DLD1 (cell line): ENCODE results near the gene ADCY2.
"Not testable (repeated sequence)": the region's sequence is repeated elsewhere in the genome, so short reads cannot be mapped to it uniquely, and the experiment has no call there.

Experiments
- in situ Hi-C: cut with HindIII; loops from 2 replicates; pipeline ENCODE4 v1.10.0; 2017; ENCODE audit warnings: low sequenced_read_pairs

ADCY2 gene

GRCh38 chr5:7394889-7395431 is 978 bp upstream of the ADCY2 start:
- in situ Hi-C loops = loop anchor here (10.0 kb wide), 1 partner anchor 130 kb away; no protein-coding TSS in a partner anchor

- in situ Hi-C loops = loop anchor here (10.0 kb wide), 1 partner anchor 131 kb away; no protein-coding TSS in a partner anchor
Measured at GRCh38 chr5:7395432-7395946, 449 bp upstream of the ADCY2 start.

DNA sequence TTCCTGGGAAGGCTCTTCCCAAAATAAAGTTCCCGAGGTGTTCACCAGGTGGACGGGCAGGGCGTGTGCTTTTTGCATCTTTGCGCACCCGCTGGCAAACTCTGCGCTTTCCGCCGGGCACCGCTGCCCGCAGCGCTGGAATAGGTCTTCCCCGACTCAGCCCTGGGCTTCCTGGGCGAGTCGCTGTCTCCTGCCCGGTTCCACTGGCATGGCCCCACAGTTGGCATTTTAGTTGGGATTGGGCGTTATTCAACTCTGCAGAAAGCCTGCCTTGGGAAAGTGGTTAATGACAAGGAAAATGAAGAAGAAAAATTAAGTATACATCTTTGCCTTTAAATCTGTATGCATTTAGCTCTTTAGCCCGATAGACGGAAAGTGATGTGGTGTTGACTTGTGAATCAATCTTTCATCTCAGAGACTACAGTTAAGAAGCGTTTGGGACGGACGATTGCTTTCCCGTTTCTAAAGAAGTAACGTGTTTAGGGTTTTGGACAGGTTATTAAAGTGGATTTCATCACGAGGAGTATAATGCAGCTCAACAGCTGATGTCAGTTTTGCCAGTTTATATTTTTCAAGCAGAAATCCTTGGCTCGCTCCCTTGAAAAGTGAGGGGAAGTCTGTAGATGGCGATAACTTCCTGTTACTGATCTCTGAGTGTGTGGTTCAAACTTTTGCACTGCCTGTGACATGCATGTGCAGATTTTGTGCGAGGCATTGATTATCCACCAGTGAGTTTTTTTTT is 946 bp downstream of the ADCY2 start:
- in situ Hi-C loops = loop anchor here (10.0 kb wide), 1 partner anchor 132 kb away; no protein-coding TSS in a partner anchor

DNA sequence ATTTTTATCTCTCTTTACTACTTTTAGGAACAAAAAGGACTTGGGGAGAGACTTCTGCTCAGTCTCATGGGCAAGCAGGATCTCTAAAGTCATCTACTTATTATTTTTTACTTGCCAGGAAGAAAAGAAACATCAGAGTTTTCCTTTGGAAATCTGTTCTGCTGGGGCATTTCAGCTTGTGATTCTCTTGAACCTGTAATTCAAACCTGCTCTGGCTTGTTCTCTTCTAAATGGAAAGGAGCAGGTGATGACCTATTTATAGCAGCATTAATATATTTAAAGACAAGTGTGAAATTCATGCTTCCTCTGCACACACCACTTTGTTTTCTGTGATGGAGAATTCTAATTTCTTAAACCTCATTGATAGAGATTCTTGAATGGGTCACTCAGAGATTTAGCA is 2.0 kb downstream of the ADCY2 start:
- in situ Hi-C loops = loop anchor here (10.0 kb wide), 1 partner anchor 133 kb away; no protein-coding TSS in a partner anchor

- in situ Hi-C loops = loop anchor here (10.0 kb wide), 1 partner anchor 134 kb away; no protein-coding TSS in a partner anchor
Measured at GRCh38 chr5:7398596-7399280, 2.8 kb downstream of the ADCY2 start.

DNA sequence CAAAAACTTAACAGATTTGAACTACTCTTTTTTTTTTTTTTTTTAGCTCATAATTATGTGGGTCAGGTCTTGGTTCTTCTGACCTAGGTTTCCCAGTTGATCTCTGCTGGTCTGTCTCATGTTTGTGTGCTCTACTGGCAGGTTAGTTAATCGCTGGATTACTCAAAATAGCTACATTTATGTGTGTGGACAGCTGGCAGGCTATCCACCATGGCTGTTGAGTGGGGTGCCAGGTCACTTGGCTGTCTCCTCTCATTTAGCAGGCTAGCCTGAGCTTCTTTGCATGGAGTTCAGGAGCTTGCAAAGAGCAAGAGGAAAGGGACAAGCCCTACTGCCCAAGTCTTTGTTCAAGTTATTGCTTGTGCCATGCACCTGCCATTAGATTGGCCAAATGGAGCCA is 9.3 kb downstream of the ADCY2 start:
- in situ Hi-C loops = no loop called here

DNA sequence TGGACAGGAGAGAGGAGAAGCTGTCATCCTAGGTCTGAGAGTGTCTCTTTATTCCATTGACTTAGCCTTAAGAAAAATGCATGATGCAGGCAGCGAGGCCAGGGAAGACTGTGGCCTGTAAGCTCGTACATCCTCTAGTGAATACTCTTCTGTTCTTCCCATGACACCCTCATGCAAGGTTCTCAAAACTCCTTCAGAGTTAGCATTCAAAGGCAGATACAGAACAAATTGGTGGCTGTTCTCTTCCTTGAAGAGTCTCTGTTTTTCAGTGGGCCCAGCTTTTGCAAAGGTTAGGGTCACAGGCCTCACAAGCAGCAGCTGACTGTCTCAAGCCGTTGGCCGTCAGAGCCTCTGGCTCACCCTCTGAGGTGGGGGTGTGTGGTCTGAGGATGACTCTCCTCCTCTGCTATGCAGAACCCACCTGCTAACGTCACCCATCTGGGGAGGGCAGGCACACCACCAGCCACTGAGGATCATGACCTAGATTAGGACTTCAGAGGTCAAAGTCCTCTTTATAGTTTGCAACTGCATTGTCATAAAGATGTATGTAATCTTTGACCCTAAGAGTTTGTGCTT is 15.1 kb downstream of the ADCY2 start:
- in situ Hi-C loops = no loop called here

DNA sequence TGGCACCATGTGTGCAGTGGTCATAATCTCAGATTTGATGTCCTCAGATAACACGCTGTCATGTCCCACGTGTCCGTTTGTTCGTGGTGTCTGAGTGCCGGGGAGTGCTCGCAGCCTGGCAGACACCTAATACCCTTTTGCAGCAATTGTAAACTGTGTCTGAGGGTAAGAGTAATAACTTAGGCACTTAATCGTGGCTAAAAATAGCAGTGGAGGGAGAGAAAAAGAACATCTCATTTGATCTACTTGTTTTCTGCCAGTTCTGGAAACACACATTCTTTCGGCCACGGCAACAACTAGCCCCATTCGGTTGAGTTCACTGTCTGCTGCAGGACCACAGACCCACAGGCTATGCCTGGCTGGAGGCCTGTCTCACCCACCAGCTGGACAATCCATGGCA is 16.5 kb downstream of the ADCY2 start:
- in situ Hi-C loops = no loop called here

- in situ Hi-C loops = no loop called here
Measured at GRCh38 chr5:7415123-7415522, 19.2 kb downstream of the ADCY2 start.

DNA sequence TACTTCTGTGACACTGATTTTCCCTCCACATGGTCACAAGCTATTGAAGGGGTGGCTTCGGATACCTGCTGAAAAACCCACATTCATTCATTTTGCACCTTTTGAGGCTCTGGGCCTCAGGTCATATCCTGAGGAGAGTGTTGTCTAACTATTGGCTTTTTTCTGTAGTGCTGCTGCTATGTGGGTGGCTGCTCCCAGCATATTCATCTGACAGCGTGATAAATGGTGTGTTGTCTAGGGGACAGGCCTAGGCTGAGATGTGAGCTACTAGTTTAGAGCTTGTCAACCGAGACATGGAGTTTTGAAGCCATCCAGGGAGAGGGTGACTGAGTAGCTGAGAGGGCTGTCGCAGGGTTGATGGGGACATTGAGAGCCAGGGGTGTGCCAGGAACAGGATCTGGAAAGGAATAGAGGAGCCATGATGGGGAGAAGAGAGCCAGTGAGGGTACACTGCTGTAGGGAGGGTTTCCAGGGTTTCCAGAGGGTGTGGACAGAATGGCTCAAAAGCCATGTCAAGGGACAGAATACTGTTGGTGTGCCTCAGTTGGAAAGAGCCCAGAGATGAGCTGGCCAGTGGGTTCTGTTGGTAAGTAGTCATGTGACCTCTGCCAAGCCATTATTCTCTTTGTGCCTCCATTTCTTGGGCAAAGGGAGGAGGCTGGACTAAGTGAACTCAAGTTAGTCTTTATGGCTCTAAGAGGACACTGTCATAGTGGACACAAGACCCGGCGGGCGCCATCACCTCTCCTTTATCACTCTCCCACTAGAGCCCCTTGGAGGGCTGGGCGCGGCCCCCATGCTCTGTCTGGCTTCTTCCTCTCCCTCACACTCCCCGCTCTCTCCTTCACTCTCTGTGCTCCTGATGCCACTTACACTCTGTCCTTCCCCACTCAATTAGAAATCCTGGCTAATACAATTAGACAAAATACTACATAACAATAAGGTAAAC is 19.9 kb downstream of the ADCY2 start:
- in situ Hi-C loops = no loop called here

DNA sequence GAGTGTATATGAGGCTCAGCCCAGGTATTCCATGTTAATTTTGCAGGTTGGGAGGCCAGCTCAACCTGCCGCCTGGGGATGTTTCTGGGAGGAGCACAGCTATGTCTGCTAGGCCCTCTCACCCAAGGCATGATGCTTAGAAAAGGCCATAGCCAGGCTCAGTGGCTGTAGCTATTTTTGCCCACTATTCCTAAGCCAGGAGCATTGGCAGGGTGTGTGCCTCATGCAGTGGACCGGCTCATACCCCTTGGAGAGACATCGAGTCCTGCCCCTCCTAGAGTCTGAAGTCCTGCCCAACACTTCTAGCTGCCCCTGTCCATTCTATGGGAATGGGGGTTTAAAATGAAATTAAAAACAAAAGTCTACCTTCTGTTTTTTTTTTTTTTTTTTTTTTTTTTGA is 22.3 kb downstream of the ADCY2 start:
- in situ Hi-C loops = no loop called here

GRCh38 chr5:7419367-7419766 is 23.4 kb downstream of the ADCY2 start:
- in situ Hi-C loops = no loop called here

DNA sequence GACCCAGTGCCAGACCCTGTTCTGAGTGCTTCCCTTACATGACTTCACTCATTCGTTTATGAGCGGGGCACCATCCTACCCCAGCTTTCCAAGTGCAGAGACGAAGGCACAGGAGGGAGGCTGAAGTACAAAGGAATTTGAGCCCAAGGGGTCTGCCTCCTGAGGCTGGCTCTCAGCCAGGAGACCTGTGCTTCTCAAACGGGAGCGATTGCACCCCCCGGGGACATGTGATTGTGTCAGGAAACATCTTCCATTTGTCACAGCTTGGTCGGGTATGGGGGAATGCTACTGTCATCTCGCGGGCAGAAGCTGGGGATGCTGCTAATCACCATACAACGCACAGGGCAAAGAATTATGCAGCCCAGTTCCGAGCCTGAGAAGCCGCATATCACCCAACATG is 23.9 kb downstream of the ADCY2 start:
- in situ Hi-C loops = no loop called here

DNA sequence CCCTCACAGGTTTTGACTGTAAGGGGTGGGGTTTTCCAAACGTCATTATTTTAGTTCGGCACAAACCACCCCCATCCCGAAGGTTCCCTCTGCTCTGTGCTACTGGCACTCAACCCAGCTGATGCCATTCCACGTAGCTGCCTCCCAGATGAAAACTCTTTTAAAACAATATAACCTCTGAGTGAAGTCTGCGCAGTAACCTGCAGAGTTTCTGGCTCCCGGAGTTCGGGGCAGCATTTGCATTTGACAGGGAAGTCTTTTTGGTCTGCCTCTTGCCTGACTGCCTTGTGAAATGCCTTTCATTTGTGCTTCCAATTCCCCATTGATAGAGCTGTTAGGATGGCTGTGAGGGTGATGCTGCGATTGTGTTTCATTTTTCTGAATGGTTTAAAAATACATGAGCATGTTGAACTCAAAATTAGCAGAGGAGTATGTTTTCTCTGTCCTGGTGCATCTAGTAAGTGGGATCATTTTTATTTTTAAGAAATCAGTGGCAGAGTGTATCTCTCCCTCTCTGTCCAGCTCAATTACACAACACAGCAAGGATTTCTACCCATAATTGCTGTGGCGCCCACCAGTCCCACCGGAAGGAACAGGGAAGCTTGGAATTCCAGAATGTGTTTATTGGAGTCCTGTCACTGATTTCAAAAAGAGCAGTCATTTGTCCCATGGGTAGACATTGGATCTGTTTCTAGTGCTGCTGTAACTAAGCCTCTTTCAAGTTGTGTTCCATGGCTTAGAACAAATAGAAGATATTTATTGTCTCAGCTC is 24.8 kb downstream of the ADCY2 start:
- in situ Hi-C loops = no loop called here

GRCh38 chr5:7422316-7423106 is 26.6 kb downstream of the ADCY2 start:
- in situ Hi-C loops = no loop called here

- in situ Hi-C loops = not testable (repeated sequence)
Measured at GRCh38 chr5:7423231-7423630, 27.3 kb downstream of the ADCY2 start.

- in situ Hi-C loops = no loop called here
Measured at GRCh38 chr5:7425830-7426229, 29.9 kb downstream of the ADCY2 start.

DNA sequence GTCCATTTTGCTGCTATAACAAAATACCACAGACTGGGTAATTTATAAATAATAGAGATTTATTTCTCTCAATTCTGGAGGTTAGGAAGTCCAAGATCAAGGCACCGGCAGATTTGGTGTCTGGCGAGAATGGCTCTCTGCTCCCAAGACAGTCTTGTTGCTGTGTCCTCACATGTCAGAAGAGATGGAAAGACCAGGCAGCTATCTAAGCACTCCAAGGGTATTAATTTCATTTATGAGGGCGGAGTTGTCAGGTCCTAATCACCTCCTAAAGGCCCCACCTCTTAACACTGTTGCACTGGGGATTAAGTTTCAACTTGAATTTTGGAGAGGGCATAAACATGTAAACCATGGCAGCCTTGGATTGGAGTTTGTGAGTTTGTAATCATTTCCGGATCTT is 30.3 kb downstream of the ADCY2 start:
- in situ Hi-C loops = no loop called here

- in situ Hi-C loops = no loop called here
Measured at GRCh38 chr5:7434914-7435313, 39.0 kb downstream of the ADCY2 start.
